OCI-LY3 (cell line): Measurements from ENCODE around the gene TRIP4.
"Not testable (repeated sequence)": the region's sequence is repeated elsewhere in the genome, so short reads cannot be mapped to it uniquely, and the experiment has no call there.

Experiments used
- H2AFZ ChIP-seq: fragments of 200-600, 300-600 bp; shearing (Covaris generic); 2 replicates; pipeline ENCODE4 v1.6.0; 2014; ENCODE audit warnings: antibody characterized with exemption, low read depth, low read length
- H3K27ac ChIP-seq: fragments of 200-600, 300-600 bp; sonication (generic); 2 replicates; pipeline ENCODE4 v1.5.1; 2014; ENCODE audit warnings: mild to moderate bottlenecking, low read length, moderate library complexity, mixed read lengths
- H3K27me3 ChIP-seq: fragments of 200-600, 300-600 bp; sonication (generic); 2 replicates; pipeline ENCODE4 v1.6.1; 2014; ENCODE audit warnings: low read depth, low read length, mixed read lengths
- H3K36me3 ChIP-seq: fragments of 200-600, 300-600 bp; sonication (generic); replicated peaks from 2 replicates; pipeline ENCODE3; 2014; ENCODE audit warnings: low read depth, low read length, mixed read lengths
- H3K4me1 ChIP-seq: fragments of 300-600, 200-600 bp; sonication (generic); 2 replicates; pipeline ENCODE4 v1.6.1; 2014; ENCODE audit warnings: low read length, mixed read lengths
- H3K4me2 ChIP-seq: fragments of 200-600, 300-600 bp; sonication (generic); 2 replicates; pipeline ENCODE4 v1.6.1; 2014; ENCODE audit warnings: low read length, mixed read lengths
- H3K4me3 ChIP-seq: fragments of 300-600, 200-600 bp; sonication (generic); 2 replicates; pipeline ENCODE4 v1.5.1; 2014; ENCODE audit warnings: antibody characterized with exemption, mild to moderate bottlenecking, low read length, moderate library complexity
- H3K79me2 ChIP-seq: fragments of 300-600, 200-600 bp; shearing (Covaris generic); 2 replicates; pipeline ENCODE4 v1.6.1; 2014; ENCODE audit warnings: mild to moderate bottlenecking, low read length, mixed read lengths
- H3K9ac ChIP-seq: fragments of 300-600, 200-600 bp; shearing (Covaris generic); 2 replicates; pipeline ENCODE4 v1.6.0; 2014; ENCODE audit warnings: mild to moderate bottlenecking, low read length, moderate library complexity
- H3K9me3 ChIP-seq: fragments of 200-600, 300-600 bp; shearing (Covaris generic); 2 replicates; pipeline ENCODE4 v1.6.1; 2014; ENCODE audit warnings: low read length, mixed read lengths; ENCODE audit not compliant: insufficient read depth
- H4K20me1 ChIP-seq: fragments of 200-600, 300-600 bp; sonication (generic); 2 replicates; pipeline ENCODE4 v1.6.1; 2016; ENCODE audit warnings: low read length, mixed read lengths; ENCODE audit not compliant: insufficient read depth
- EZH2phosphoT487 ChIP-seq: fragments of 200-600 bp; shearing (Covaris generic); IDR thresholded peaks from 2 replicates; pipeline ENCODE4 v1.6.1; 2018; ENCODE audit warnings: antibody characterized with exemption, mixed run types, low read depth
- TF ChIP-seq, protein P1 (sequence below): fragments of 200-600, 300-600 bp; sonication (generic); IDR thresholded peaks from 2 replicates; pipeline ENCODE4 v1.5.1; 2014; ENCODE audit warnings: antibody characterized with exemption, low read length, low read depth

The TRIP4 gene

DNA sequence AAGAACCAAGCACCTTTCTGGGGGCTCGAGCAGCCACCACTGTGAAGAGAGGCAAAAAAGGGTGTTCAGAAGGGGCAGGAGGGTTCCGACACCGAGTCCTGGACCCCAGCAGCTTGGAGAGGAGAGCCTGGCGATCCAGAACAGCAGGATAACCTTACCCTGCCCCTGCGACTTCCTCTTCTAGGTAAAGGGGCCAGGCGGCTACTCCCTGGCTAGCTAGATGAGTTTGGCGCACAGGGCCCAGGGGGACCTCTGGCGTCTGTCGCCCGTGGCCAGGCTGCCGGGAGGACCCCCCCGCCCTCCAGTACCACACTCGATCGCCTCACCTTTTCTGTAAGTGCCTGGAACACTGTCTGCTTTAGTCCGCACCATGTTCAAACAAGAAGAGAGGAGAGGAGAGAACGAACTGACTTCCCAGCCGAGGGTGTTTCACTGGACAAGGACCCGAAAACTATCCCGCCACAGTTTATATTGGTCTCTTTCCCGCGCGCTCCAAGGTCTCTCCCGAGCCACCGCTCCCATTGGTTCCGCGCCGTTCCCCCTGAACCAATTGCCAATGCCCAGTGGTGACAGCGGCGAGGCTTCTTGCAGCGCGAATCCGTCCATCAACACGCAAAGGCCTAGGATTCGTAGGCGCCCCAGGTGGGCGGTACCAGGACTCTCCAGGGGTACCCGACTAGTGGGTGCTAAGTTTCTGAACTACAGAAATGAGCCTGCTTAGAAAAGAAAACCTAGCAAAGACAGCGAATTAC is 6.5 kb upstream of the TRIP4 start, which contains the start of gene PCLAF:
PCLAF (minus strand) TSS at position 442 of the 752 bp plus-strand sequence; CDS start at position 372, 70 bp downstream.
- H3K4me1 ChIP-seq = peaks cover 14% of the 10 kb centered on the region
- H3K9ac ChIP-seq = peak within 1 kb of the TSS; percentile 93
- no peaks in the 10 kb centered on the region for H4K20me1 ChIP-seq
- peak within 1 kb of the TSS; percentile 94 for H2AFZ ChIP-seq
- peak within 1 kb of the TSS; percentile 29 for H3K27ac ChIP-seq
- peaks cover 21% of the 10 kb centered on the region for H3K79me2 ChIP-seq
- H3K36me3 ChIP-seq = peaks cover 6% of the 10 kb centered on the region
- TF ChIP-seq, protein P1, sequence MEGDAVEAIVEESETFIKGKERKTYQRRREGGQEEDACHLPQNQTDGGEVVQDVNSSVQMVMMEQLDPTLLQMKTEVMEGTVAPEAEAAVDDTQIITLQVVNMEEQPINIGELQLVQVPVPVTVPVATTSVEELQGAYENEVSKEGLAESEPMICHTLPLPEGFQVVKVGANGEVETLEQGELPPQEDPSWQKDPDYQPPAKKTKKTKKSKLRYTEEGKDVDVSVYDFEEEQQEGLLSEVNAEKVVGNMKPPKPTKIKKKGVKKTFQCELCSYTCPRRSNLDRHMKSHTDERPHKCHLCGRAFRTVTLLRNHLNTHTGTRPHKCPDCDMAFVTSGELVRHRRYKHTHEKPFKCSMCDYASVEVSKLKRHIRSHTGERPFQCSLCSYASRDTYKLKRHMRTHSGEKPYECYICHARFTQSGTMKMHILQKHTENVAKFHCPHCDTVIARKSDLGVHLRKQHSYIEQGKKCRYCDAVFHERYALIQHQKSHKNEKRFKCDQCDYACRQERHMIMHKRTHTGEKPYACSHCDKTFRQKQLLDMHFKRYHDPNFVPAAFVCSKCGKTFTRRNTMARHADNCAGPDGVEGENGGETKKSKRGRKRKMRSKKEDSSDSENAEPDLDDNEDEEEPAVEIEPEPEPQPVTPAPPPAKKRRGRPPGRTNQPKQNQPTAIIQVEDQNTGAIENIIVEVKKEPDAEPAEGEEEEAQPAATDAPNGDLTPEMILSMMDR = peak; percentile 18; the same call in 1 of the 2 replicates
- no peak for TF ChIP-seq EZH2phosphoT487
- peak within 1 kb of the TSS; percentile 97 for H3K4me3 ChIP-seq
- peak within 1 kb of the TSS; percentile 99 for H3K4me2 ChIP-seq
- H3K9me3 ChIP-seq = no peaks in the 10 kb centered on the region
- H3K27me3 ChIP-seq = no peaks in the 10 kb centered on the region

DNA sequence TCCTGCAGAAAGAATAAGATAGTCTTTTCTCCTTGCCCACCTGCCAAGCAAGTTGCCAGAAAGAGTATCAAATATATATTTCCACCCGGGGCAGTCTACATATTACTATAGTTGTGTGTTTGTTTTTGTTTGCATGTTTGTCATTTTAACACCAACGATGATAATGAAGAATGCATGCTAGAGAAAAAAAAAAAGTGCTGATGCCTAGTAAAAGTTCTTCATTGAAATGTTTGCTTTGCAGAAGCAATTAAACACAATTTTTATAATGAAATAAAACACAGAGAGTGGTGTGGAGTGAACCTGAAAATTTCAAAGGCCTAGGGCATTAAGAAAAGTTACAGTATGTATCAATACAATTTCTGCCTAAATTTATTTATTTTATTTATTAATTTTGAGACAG is 3.9 kb upstream of the TRIP4 start:
- H3K27ac ChIP-seq = no peak overlapping the region
- TF ChIP-seq, protein P1 = no peak
- TF ChIP-seq EZH2phosphoT487 = no peak
- no peaks in the 10 kb centered on the region for H3K9me3 ChIP-seq

DNA sequence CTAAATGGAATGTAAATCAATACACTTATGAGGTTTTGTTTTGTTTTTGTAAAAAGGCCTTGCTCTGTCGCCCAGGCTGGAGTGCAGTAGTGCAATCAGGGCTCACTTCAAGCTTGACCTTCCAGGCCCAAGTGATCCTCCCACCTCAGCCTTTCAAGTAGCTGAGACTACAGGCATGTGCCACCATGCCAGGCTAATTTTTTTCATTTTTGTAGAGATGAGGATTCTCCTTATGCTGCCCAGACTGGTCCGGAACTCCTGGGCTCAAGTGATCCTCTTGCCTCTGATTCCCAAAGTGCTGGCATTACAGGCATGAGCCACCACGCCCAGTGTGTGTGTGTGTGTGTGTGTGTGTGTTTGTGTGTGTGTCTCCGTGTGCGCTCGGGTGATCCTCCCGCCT is 1.3 kb upstream of the TRIP4 start:
- Histone ChIP-seq H3K27me3 (no peaks in the 10 kb centered on the region), H3K9ac (no peak overlapping the region), H3K4me2 (no peak overlapping the region), H3K27ac (no peak overlapping the region), H3K4me3 (no peak overlapping the region), H3K4me1 (peaks cover 16% of the 10 kb centered on the region), H2AFZ (no peak overlapping the region), H3K36me3 (no peaks in the 10 kb centered on the region), H3K9me3 (no peaks in the 10 kb centered on the region), H4K20me1 (no peaks in the 10 kb centered on the region), H3K79me2 (peaks cover 14% of the 10 kb centered on the region)
- TF ChIP-seq EZH2phosphoT487 = no peak
- TF ChIP-seq, protein P1 = no peak

More for the DNA sequence above, 3.9 kb upstream of the TRIP4 start:
- Histone ChIP-seq H3K27me3 (no peaks in the 10 kb centered on the region), H3K4me3 (no peak overlapping the region), H3K4me2 (no peak overlapping the region), H3K4me1 (peaks cover 21% of the 10 kb centered on the region), H3K36me3 (peaks cover 3% of the 10 kb centered on the region), H3K79me2 (peaks cover 32% of the 10 kb centered on the region), H4K20me1 (no peaks in the 10 kb centered on the region), H3K9ac (no peak overlapping the region), H2AFZ (no peak overlapping the region)

DNA sequence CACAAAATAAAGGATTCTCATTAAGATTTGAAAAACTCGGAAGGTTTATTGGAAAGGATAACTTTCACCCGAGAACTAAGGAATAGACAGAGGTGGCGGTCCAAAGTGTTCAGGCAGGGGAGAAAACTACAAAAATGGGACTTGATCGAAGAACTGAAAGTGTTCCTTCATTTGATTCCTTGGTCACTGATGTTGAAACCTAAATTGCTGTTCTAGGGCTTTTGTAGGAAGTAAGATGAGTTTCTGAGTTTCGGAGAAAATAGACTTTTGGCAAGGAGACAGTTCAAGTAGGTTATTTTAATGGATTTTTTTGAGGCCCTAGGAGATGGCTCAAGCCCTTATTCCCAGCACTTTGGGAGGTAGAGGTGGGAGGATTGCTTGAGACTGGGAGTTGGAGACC is 1.4 kb downstream of the TRIP4 start:
- no peaks in the 10 kb centered on the region for H3K36me3 ChIP-seq
- no peak overlapping the region for H3K27ac ChIP-seq
- H2AFZ ChIP-seq = no peak overlapping the region
- H3K4me2 ChIP-seq = peak overlapping the region; percentile 54; the same call in 1 of the 2 replicates
- TF ChIP-seq, protein P1 = no peak
- no peak for TF ChIP-seq EZH2phosphoT487
- no peak overlapping the region for H3K9ac ChIP-seq
- H3K4me3 ChIP-seq = peak overlapping the region; percentile 88; the same call in 1 of the 2 replicates
- peaks cover 11% of the 10 kb centered on the region for H3K4me1 ChIP-seq
- peaks cover 14% of the 10 kb centered on the region for H3K79me2 ChIP-seq
- H4K20me1 ChIP-seq = no peaks in the 10 kb centered on the region
- no peaks in the 10 kb centered on the region for H3K27me3 ChIP-seq
- H3K9me3 ChIP-seq = no peaks in the 10 kb centered on the region

DNA sequence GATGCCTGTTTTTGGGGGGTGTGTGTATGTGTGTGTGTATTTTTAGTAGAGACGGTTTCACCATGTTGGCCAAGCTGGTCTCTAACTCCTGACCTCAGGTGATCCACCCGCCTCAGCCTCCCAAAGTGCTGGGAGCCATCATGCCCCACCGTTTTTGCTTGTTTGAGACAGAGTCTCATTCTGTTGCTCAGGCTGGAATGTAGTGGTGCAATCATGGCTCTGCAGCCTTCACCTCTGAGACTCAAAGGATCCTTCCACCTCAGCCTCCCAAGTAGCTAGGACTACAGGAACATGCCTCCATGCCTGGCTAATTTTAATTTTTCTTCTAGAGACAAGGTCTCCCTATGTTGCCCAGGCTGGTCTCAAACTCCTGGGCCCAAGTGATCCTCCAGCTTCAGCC is 4.8 kb downstream of the TRIP4 start:
- not testable (repeated sequence) for H3K36me3 ChIP-seq, H3K4me1 ChIP-seq, H2AFZ ChIP-seq, H3K9me3 ChIP-seq, H3K27me3 ChIP-seq, H3K4me2 ChIP-seq, H3K27ac ChIP-seq, H4K20me1 ChIP-seq, H3K4me3 ChIP-seq, H3K9ac ChIP-seq
- peaks cover 14% of the 10 kb centered on the region for H3K79me2 ChIP-seq
